GM18861 (cell line): Measurements from ENCODE around the gene CDH5.

Experiments used
- ATAC-seq: cut with Tn5 transposase; IDR thresholded peaks from one replicate; pipeline ENCODE4 v1.9.1; 2021; ENCODE audit not compliant: unreplicated experiment

CDH5 gene

GRCh38 chr16:66416136-66416535 is 49.6 kb downstream of the CDH5 start:
- ATAC-seq: no peak

GRCh38 chr16:66416939-66417700 is 50.6 kb downstream of the CDH5 start:
- ATAC-seq: no peak

- ATAC-seq: no peak
Observed at GRCh38 chr16:66418165-66418962, 51.9 kb downstream of the CDH5 start.

GRCh38 chr16:66419527-66419926 is 53.0 kb downstream of the CDH5 start:
- no peak for ATAC-seq

- no peak for ATAC-seq
Observed at GRCh38 chr16:66420396-66420795, 53.9 kb downstream of the CDH5 start.

- ATAC-seq: no peak
Observed at GRCh38 chr16:66421891-66422290, 55.4 kb downstream of the CDH5 start.

GRCh38 chr16:66422366-66422765 is 55.9 kb downstream of the CDH5 start:
- ATAC-seq: no peak

GRCh38 chr16:66423177-66423576 is 56.7 kb downstream of the CDH5 start:
- ATAC-seq: no peak

- ATAC-seq: no peak
Observed at GRCh38 chr16:66425651-66426050, 59.2 kb downstream of the CDH5 start.

- no peak for ATAC-seq
Observed at GRCh38 chr16:66426112-66427035, 59.9 kb downstream of the CDH5 start.

GRCh38 chr16:66427036-66427860 is 60.8 kb downstream of the CDH5 start, which contains the start of gene BEAN1:
Gene BEAN1, plus strand, starts transcription at chr16:66427295. Its CDS starts 10,382 bp downstream, at chr16:66437677.
- no peak for ATAC-seq

GRCh38 chr16:66427871-66428681 is 61.6 kb downstream of the CDH5 start:
- ATAC-seq: no peak

- ATAC-seq: no peak
Observed at GRCh38 chr16:66428682-66429251, 62.3 kb downstream of the CDH5 start.

GRCh38 chr16:66429290-66429962 is 62.9 kb downstream of the CDH5 start:
- ATAC-seq: no peak

- no peak for ATAC-seq
Observed at GRCh38 chr16:66430214-66430613, 63.7 kb downstream of the CDH5 start.

GRCh38 chr16:66431760-66432159 is 65.3 kb downstream of the CDH5 start:
- ATAC-seq: no peak

- no peak for ATAC-seq
Observed at GRCh38 chr16:66432429-66432828, 65.9 kb downstream of the CDH5 start.

- no peak for ATAC-seq
Observed at GRCh38 chr16:66434619-66435430, 68.3 kb downstream of the CDH5 start.
